GM12878 (cell line): ENCODE data around the gene KERA. TPM values are rescaled to one million over a fixed set of nuclear protein-coding genes. Genes with fewer than 3 reads are reported as not detected.

Experiments used
- ATAC-seq: fragments of 200-7000 bp; cut with Tn5 transposase; 3 replicates; pipeline ENCODE4 v1.9.1; 2020; ENCODE audit warnings: mild to moderate bottlenecking, moderate library complexity
- BruUV-seq: library from RNA; stranded (reverse); fragments of 400-500 nt; replicated peaks from 2 replicates; lab custom pipeline; 2021; lab: Mats Ljungman, UMichigan
- CTCF ChIA-PET: fragments of 300-600 bp; sonication (Branson Sonifier 250); formaldehyde crosslinking; extraction: SDS; loops from one replicate; lab custom pipeline; 2021; ENCODE audit warnings: inconsistent platforms; lab: Yijun Ruan, JAX
- POLR2A ChIA-PET: fragments of 350-600 bp; formaldehyde crosslinking; extraction: SDS; loops from one replicate; lab custom pipeline; 2021; ENCODE audit warnings: inconsistent platforms; lab: Charles Lee
- RAD21 ChIA-PET: fragments of 300-600 bp; sonication (Branson Sonifier 250); formaldehyde crosslinking; loops from one replicate; lab custom pipeline; 2023; ENCODE audit warnings: antibody characterized with exemption; ENCODE audit not compliant: unreplicated experiment; lab: Charles Lee
- SMC1A ChIA-PET: fragments of 300-600 bp; sonication (Branson Sonifier 250); formaldehyde crosslinking; loops from one replicate; lab custom pipeline; 2023; ENCODE audit not compliant: unreplicated experiment, uncharacterized antibody; lab: Charles Lee
- DNase-seq: peaks from one replicate; pipeline ENCODE4 v3.0.0-alpha.2; 2011; ENCODE audit warnings: low read depth, low spot score
- FAIRE-seq: peaks from 3 replicates; lab custom pipeline; 2011; peaks lifted over from hg19 to GRCh38; lab: Jason Lieb, UNC
- H2AFZ ChIP-seq: 2 replicates; pipeline ENCODE4 v1.6.0; 2011; ENCODE audit warnings: low read depth, low read length, control low read depth; ENCODE audit not compliant: control insufficient read depth
- H3K27ac ChIP-seq: 2 replicates; pipeline ENCODE4 v1.5.1; 2011; ENCODE audit warnings: control low read depth; ENCODE audit not compliant: control insufficient read depth, insufficient read depth
- H3K27me3 ChIP-seq, 2 experiments: replicated peaks in 1 of 2; 2 replicates each; pipeline versions ENCODE4 v1.6.0 to v1.6.1; 2011; ENCODE audit warnings: low read length in 1 of 2; ENCODE audit not compliant: control insufficient read depth in 2 of 2, insufficient read depth in 2 of 2
- H3K36me3 ChIP-seq, 2 experiments: 2 replicates each; pipeline ENCODE4 v1.5.1; 2011; ENCODE audit warnings: low read length in 1 of 2; ENCODE audit not compliant: control insufficient read depth in 2 of 2, insufficient read depth in 2 of 2
- H3K4me1 ChIP-seq: 2 replicates; pipeline ENCODE4 v1.6.1; 2011; ENCODE audit warnings: mild to moderate bottlenecking, low read length, moderate library complexity, mixed read lengths; ENCODE audit not compliant: control insufficient read depth, insufficient read depth
- H3K4me2 ChIP-seq: 2 replicates; pipeline ENCODE4 v1.6.0; 2011; ENCODE audit warnings: control low read depth; ENCODE audit not compliant: control insufficient read depth, insufficient read depth
- H3K4me3 ChIP-seq: fragments of 200-600 bp; sonication (generic); 2 replicates; pipeline ENCODE4 v1.5.1; 2016
- H3K79me2 ChIP-seq: 2 replicates; pipeline ENCODE4 v1.6.0; 2011; ENCODE audit warnings: low read length; ENCODE audit not compliant: control insufficient read depth, insufficient read depth
- H3K9ac ChIP-seq: 2 replicates; pipeline ENCODE4 v1.8.0; 2011; ENCODE audit warnings: low read length, control low read depth, mixed read lengths; ENCODE audit not compliant: control insufficient read depth, insufficient read depth
- H3K9me3 ChIP-seq: replicated peaks from 3 replicates; pipeline ENCODE4 v1.5.1; 2011; ENCODE audit warnings: mild to moderate bottlenecking, low read length; ENCODE audit not compliant: control insufficient read depth, insufficient read depth
- H4K20me1 ChIP-seq: 2 replicates; pipeline ENCODE4 v1.6.0; 2011; ENCODE audit not compliant: control insufficient read depth, insufficient read depth
- DPF2 ChIP-seq: fragments of 450-650 bp; IDR thresholded peaks from 2 replicates; pipeline ENCODE4 v1.6.1; 2017; ENCODE audit warnings: mild to moderate bottlenecking
- GABPA ChIP-seq: IDR thresholded peaks from 2 replicates; pipeline ENCODE4 v1.6.1; 2014; ENCODE audit warnings: antibody characterized with exemption, low read depth, mild to moderate bottlenecking, inconsistent platforms
- GATAD2B ChIP-seq: fragments of 450-650 bp; conservative IDR thresholded peaks from 2 replicates; pipeline ENCODE4 v1.6.1; 2017; ENCODE audit warnings: low read depth, mild to moderate bottlenecking, moderate library complexity
- IKZF1 ChIP-seq: fragments of 450-650 bp; conservative IDR thresholded peaks from 2 replicates; pipeline ENCODE4 v1.6.1; 2017; ENCODE audit warnings: antibody characterized with exemption, mild to moderate bottlenecking
- MLLT1 ChIP-seq: fragments of 450-650 bp; IDR thresholded peaks from 2 replicates; pipeline ENCODE4 v1.6.1; 2016; ENCODE audit warnings: mild to moderate bottlenecking
- NFXL1 ChIP-seq: fragments of 450-650 bp; IDR thresholded peaks from 2 replicates; pipeline ENCODE4 v1.6.1; 2017; ENCODE audit warnings: antibody characterized with exemption, mild to moderate bottlenecking, borderline replicate concordance
- PBX3 ChIP-seq: IDR thresholded peaks from 2 replicates; pipeline ENCODE4 v1.6.1; 2011; ENCODE audit warnings: mild to moderate bottlenecking, low read depth, low read length, moderate library complexity; ENCODE audit not compliant: insufficient replicate concordance
- RELB ChIP-seq: fragments of 450-650 bp; IDR thresholded peaks from 2 replicates; pipeline ENCODE4 v1.6.1; 2017; ENCODE audit warnings: low read depth, mild to moderate bottlenecking, moderate library complexity
- STAT1 ChIP-seq: fragments of 450-650 bp; conservative IDR thresholded peaks from 2 replicates; pipeline ENCODE4 v1.6.1; 2014; ENCODE audit warnings: antibody characterized with exemption, mild to moderate bottlenecking
- TARDBP ChIP-seq: IDR thresholded peaks from 2 replicates; pipeline ENCODE4 v1.6.1; 2016; ENCODE audit warnings: borderline replicate concordance
- TCF7 ChIP-seq: IDR thresholded peaks from 2 replicates; pipeline ENCODE4 v1.6.1; 2014; ENCODE audit warnings: antibody characterized with exemption, borderline replicate concordance
- WGBS: methylation state at CpG from one replicate; pipeline ENCODE4 v1.1.6; 2016; ENCODE audit warnings: low lambda C conversion rate; ENCODE audit not compliant: insufficient replicate concordance, insufficient coverage; ENCODE audit errors: missing lambda C conversion rate; 5-methylcytosine and 5-hydroxymethylcytosine counted together
- in situ Hi-C: fragments of 300-500 bp; cut with MboI; formaldehyde crosslinking; loops from 9 replicates; pipeline ENCODE4 v1.14.3; 2018; ENCODE audit warnings: mixed read lengths
- intact Hi-C: fragments of 100-400 bp; cut with micrococcal nuclease; formaldehyde crosslinking; loops from one replicate; pipeline ENCODE4 v1.14.2; 2022; ENCODE audit not compliant: unreplicated experiment
- polyA plus RNA-seq, 11 experiments: library from polyadenylated mRNA; depleted of rRNA in 4 of 11; unstranded in 6 of 11; stranded (reverse) in 5 of 11; fragments of >200 nt; fragmentation: Nextera tagmentation in 4 of 11; fragmentation: Illumina TruSeq in 1 of 11; extraction: Ambion mirVana in 4 of 11; extraction: Trizol in 1 of 11; gene quantifications; 1 replicate in 1 of 11; 2 replicates in 10 of 11; pipeline versions ENCODE4 v1.2.1 to v1.2.3, GENCODE V29; 2011 to 2016; ENCODE audit warnings: inconsistent platforms in 2 of 11, missing spikeins in 2 of 11, low read depth in 1 of 11
- total RNA-seq, 4 experiments: library from RNA; depleted of rRNA in 3 of 4; stranded (reverse); fragments of >200 nt in 3 of 4; fragmentation: Illumina TruSeq in 1 of 4; extraction: Trizol in 1 of 4; gene quantifications; 2 replicates each; pipeline versions ENCODE4 v1.2.1 to v1.2.3, GENCODE V29; 2013 to 2021
- TF ChIP-seq, protein P1 (sequence below), 3 experiments: IDR thresholded peaks in 2 of 3; conservative IDR thresholded peaks in 1 of 3; 2 replicates each; pipeline ENCODE4 v1.5.1; 2011; ENCODE audit warnings: low read depth in 3 of 3, low read length in 3 of 3, mild to moderate bottlenecking in 3 of 3, control low read depth in 2 of 3, moderate library complexity in 2 of 3, inconsistent platforms in 1 of 3, mixed read lengths in 1 of 3; ENCODE audit not compliant: control insufficient read depth in 2 of 3, insufficient read depth in 1 of 3; ENCODE audit errors: extremely low read depth in 1 of 3
- TF ChIP-seq, protein P2 (sequence below): fragments of 450-650 bp; IDR thresholded peaks from 2 replicates; pipeline ENCODE4 v1.6.1; 2014; ENCODE audit warnings: mild to moderate bottlenecking
- TF ChIP-seq, protein P3 (sequence below): fragments of 450-650 bp; formaldehyde crosslinking; IDR thresholded peaks from 2 replicates; pipeline ENCODE4 v1.5.0; 2022; ENCODE audit warnings: mild to moderate bottlenecking, missing genetic modification characterization

Gene KERA
- total and polyA plus RNA-seq, 10 of the 15 experiments (the other 5 are each of a cell fraction or from before 2014, with no cell fraction given): not detected

DNA sequence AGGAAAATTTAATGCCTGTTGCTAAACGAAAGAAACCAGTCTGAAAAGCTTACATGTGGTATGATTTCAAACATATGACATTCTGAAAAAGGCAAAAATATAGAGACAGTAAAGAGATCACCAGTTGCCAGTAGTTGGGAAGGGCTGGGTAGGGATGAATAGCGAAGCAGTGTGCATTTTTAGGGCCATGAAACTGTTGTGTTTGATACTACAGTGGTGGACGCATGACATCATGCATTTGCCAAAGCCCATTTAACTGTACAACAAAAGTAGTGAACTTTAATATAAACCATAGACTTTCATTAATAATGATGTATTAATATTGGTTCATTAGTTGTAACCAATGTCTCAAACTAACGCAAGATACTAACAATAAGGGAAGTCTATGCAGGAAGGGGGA, 38.4 kb downstream of the KERA start:
- DNase-seq (no peak), FAIRE-seq (no peak), ATAC-seq (no peak)
- Histone ChIP-seq H3K4me1 (no peaks in the 10 kb centered on the region), H3K4me3 (no peak overlapping the region), H3K36me3 (no peaks in the 10 kb centered on the region), H3K79me2 (no peaks in the 10 kb centered on the region), H3K27ac (no peak overlapping the region), H4K20me1 (no peaks in the 10 kb centered on the region), H2AFZ (no peak overlapping the region), H3K9me3 (no peaks in the 10 kb centered on the region; the same call in 2 of the 3 replicates), H3K27me3 (no peaks in the 10 kb centered on the region; a peak in 1 of 4 replicates), H3K9ac (no peak overlapping the region), H3K4me2 (no peak overlapping the region)
- no TSS peak for BruUV-seq
- RAD21 ChIA-PET: no interaction called here
- in situ Hi-C loops (no loop called here), intact Hi-C loops (no loop called here)
- SMC1A ChIA-PET: no interaction called here
- TF ChIP-seq, protein P1, sequence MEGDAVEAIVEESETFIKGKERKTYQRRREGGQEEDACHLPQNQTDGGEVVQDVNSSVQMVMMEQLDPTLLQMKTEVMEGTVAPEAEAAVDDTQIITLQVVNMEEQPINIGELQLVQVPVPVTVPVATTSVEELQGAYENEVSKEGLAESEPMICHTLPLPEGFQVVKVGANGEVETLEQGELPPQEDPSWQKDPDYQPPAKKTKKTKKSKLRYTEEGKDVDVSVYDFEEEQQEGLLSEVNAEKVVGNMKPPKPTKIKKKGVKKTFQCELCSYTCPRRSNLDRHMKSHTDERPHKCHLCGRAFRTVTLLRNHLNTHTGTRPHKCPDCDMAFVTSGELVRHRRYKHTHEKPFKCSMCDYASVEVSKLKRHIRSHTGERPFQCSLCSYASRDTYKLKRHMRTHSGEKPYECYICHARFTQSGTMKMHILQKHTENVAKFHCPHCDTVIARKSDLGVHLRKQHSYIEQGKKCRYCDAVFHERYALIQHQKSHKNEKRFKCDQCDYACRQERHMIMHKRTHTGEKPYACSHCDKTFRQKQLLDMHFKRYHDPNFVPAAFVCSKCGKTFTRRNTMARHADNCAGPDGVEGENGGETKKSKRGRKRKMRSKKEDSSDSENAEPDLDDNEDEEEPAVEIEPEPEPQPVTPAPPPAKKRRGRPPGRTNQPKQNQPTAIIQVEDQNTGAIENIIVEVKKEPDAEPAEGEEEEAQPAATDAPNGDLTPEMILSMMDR (IDR thresholded peaks at IDR 0.05 in 2 of 3, conservative IDR thresholded peaks at IDR 0.05 in 1 of 3; ENCODE audit: control insufficient read depth in 2 of 3, extremely low read depth in 1 of 3, insufficient read depth in 1 of 3, low read depth in 3 of 3, low read length in 3 of 3): no peak
- TF ChIP-seq TARDBP (no peak), MLLT1 (no peak), RELB (no peak), STAT1 (no peak), GABPA (no peak), IKZF1 (no peak), PBX3 (no peak), TCF7 (no peak), NFXL1 (no peak), GATAD2B (no peak), DPF2 (no peak)
- TF ChIP-seq, protein P2, sequence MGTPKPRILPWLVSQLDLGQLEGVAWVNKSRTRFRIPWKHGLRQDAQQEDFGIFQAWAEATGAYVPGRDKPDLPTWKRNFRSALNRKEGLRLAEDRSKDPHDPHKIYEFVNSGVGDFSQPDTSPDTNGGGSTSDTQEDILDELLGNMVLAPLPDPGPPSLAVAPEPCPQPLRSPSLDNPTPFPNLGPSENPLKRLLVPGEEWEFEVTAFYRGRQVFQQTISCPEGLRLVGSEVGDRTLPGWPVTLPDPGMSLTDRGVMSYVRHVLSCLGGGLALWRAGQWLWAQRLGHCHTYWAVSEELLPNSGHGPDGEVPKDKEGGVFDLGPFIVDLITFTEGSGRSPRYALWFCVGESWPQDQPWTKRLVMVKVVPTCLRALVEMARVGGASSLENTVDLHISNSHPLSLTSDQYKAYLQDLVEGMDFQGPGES: no peak
- TF ChIP-seq, protein P3, sequence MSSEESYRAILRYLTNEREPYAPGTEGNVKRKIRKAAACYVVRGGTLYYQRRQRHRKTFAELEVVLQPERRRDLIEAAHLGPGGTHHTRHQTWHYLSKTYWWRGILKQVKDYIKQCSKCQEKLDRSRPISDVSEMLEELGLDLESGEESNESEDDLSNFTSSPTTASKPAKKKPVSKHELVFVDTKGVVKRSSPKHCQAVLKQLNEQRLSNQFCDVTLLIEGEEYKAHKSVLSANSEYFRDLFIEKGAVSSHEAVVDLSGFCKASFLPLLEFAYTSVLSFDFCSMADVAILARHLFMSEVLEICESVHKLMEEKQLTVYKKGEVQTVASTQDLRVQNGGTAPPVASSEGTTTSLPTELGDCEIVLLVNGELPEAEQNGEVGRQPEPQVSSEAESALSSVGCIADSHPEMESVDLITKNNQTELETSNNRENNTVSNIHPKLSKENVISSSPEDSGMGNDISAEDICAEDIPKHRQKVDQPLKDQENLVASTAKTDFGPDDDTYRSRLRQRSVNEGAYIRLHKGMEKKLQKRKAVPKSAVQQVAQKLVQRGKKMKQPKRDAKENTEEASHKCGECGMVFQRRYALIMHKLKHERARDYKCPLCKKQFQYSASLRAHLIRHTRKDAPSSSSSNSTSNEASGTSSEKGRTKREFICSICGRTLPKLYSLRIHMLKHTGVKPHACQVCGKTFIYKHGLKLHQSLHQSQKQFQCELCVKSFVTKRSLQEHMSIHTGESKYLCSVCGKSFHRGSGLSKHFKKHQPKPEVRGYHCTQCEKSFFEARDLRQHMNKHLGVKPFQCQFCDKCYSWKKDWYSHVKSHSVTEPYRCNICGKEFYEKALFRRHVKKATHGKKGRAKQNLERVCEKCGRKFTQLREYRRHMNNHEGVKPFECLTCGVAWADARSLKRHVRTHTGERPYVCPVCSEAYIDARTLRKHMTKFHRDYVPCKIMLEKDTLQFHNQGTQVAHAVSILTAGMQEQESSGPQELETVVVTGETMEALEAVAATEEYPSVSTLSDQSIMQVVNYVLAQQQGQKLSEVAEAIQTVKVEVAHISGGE: no peak
- POLR2A ChIA-PET: no interaction called here
- CTCF ChIA-PET: no interaction called here
- whole genome bisulfite sequencing: 46% methylated on average over 4 of the region's 4 CpGs
